ENCODE measurements around the gene EFL1.
"Not testable (repeated sequence)": the region's sequence is repeated elsewhere in the genome, so short reads cannot be mapped to it uniquely, and the experiment has no call there.

EFL1 gene

GRCh38 chr15:82297546-82297945 lies 35.0 kb upstream of the EFL1 start:
- TF ChIP-seq CTCF (IDR thresholded peaks at IDR 0.05; ENCODE audit: low read depth, low read length, missing control alignments) = no peak
- DNase-seq (ENCODE audit: extremely low read depth, low read depth) = no peak
- no peak overlapping the region for H3K4me3 ChIP-seq (replicated peaks; ENCODE audit: low read depth, low read length)

- TF ChIP-seq CTCF (IDR thresholded peaks at IDR 0.05; ENCODE audit: low read depth, low read length, missing control alignments) = no peak
- DNase-seq (ENCODE audit: extremely low read depth, low read depth) = no peak
- no peak overlapping the region for H3K4me3 ChIP-seq (replicated peaks; ENCODE audit: low read depth, low read length)
Observed at GRCh38 chr15:82294061-82294690, 31.6 kb upstream of the EFL1 start.

- no peak for TF ChIP-seq CTCF (IDR thresholded peaks at IDR 0.05; ENCODE audit: low read depth, low read length, missing control alignments)
- no peak for DNase-seq (ENCODE audit: extremely low read depth, low read depth)
- H3K4me3 ChIP-seq (replicated peaks; ENCODE audit: low read depth, low read length) = no peak overlapping the region
Observed at GRCh38 chr15:82292271-82292670, 29.7 kb upstream of the EFL1 start.

GRCh38 chr15:82288202-82288601 lies 25.7 kb upstream of the EFL1 start:
- DNase-seq (ENCODE audit: extremely low read depth, low read depth); H3K4me3 ChIP-seq (replicated peaks; ENCODE audit: low read depth, low read length): not testable (repeated sequence)

GRCh38 chr15:82286475-82286874 lies 23.9 kb upstream of the EFL1 start:
- DNase-seq (ENCODE audit: extremely low read depth, low read depth); H3K4me3 ChIP-seq (replicated peaks; ENCODE audit: low read depth, low read length): not testable (repeated sequence)

GRCh38 chr15:82284381-82284780 lies 21.8 kb upstream of the EFL1 start:
- DNase-seq (ENCODE audit: extremely low read depth, low read depth) = not testable (repeated sequence)

GRCh38 chr15:82282386-82282785 lies 19.9 kb upstream of the EFL1 start:
- not testable (repeated sequence) for H3K4me3 ChIP-seq (replicated peaks; ENCODE audit: low read depth, low read length); DNase-seq (ENCODE audit: extremely low read depth, low read depth)

More at GRCh38 chr15:82284381-82284780, 21.8 kb upstream of the EFL1 start:
- not testable (repeated sequence) for H3K4me3 ChIP-seq (replicated peaks; ENCODE audit: low read depth, low read length)

- H3K4me3 ChIP-seq (replicated peaks; ENCODE audit: low read depth, low read length); DNase-seq (ENCODE audit: extremely low read depth, low read depth): not testable (repeated sequence)
Observed at GRCh38 chr15:82281276-82281675, 18.7 kb upstream of the EFL1 start.

- no peak for TF ChIP-seq CTCF (IDR thresholded peaks at IDR 0.05; ENCODE audit: low read depth, low read length, missing control alignments)
- no peak overlapping the region for H3K4me3 ChIP-seq (replicated peaks; ENCODE audit: low read depth, low read length)
- no peak for DNase-seq (ENCODE audit: extremely low read depth, low read depth)
Observed at GRCh38 chr15:82275410-82275809, 12.9 kb upstream of the EFL1 start.

- DNase-seq (ENCODE audit: extremely low read depth, low read depth) = no peak
- no peak for TF ChIP-seq CTCF (IDR thresholded peaks at IDR 0.05; ENCODE audit: low read depth, low read length, missing control alignments)
- H3K4me3 ChIP-seq (replicated peaks; ENCODE audit: low read depth, low read length) = no peak overlapping the region
Observed at GRCh38 chr15:82272154-82272553, 9.6 kb upstream of the EFL1 start.

- H3K4me3 ChIP-seq (replicated peaks; ENCODE audit: low read depth, low read length); DNase-seq (ENCODE audit: extremely low read depth, low read depth): not testable (repeated sequence)
Observed at GRCh38 chr15:82268454-82268853, 5.9 kb upstream of the EFL1 start.

- not testable (repeated sequence) for DNase-seq (ENCODE audit: extremely low read depth, low read depth); H3K4me3 ChIP-seq (replicated peaks; ENCODE audit: low read depth, low read length)
Observed at GRCh38 chr15:82267137-82267536, 4.6 kb upstream of the EFL1 start.
